ENCODE data around the gene GNG12. TPM values are rescaled to one million over a fixed set of nuclear protein-coding genes. Genes with fewer than 3 reads are reported as not detected.

Gene GNG12
- total and polyA plus RNA-seq, 9 of the 15 experiments (the other 6 are each of a cell fraction or from before 2014, with no cell fraction given) = 2.6 to 6.0 (median 4.1) TPM

DNA sequence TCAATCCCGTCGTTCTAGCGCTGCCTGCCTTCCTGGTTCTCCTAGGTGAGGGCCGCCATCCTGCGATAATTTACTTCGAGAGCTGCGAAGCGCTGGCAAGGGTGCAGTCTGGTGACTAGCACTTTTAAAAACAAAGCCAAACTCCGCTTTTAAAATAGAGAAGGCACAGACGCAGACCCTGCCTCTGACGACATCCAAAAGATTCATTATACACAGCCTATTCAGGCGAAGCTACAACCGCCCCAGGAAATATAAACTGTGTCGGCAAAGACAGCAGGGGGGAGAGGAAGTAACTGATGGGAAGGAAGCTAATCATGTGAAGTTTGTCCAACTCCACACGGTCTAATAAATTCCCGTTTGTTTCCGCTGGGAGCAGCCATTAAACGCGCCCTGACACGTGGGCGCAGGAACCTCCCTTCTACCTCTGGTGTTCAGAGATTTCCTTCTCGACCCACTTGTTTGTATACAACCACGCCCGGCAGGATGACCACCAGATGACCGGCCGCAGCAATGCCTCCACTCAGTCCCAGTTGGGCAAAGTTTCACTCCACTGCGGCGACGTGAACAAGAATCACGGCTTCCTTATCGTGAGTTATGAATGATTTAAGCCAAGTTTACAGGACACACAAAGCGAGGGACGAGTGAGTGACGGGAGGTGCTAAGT is 1.3 kb downstream of the GNG12 start (continued):
- no peak for TF ChIP-seq ZKSCAN8 (CRISPR knock-in tag; IDR thresholded peaks at IDR 0.05)
- no peak for TF ChIP-seq RBM22 (IDR thresholded peaks at IDR 0.05; ENCODE audit: low read depth, low read length, poor library complexity, severe bottlenecking)
- no peak for TF ChIP-seq SAP30 (IDR thresholded peaks at IDR 0.05; ENCODE audit: borderline replicate concordance, insufficient read depth, low read depth, low read length, poor library complexity, severe bottlenecking)
- no peak for TF ChIP-seq TFAM (CRISPR knock-in tag; conservative IDR thresholded peaks at IDR 0.05)
- TF ChIP-seq, protein P1, sequence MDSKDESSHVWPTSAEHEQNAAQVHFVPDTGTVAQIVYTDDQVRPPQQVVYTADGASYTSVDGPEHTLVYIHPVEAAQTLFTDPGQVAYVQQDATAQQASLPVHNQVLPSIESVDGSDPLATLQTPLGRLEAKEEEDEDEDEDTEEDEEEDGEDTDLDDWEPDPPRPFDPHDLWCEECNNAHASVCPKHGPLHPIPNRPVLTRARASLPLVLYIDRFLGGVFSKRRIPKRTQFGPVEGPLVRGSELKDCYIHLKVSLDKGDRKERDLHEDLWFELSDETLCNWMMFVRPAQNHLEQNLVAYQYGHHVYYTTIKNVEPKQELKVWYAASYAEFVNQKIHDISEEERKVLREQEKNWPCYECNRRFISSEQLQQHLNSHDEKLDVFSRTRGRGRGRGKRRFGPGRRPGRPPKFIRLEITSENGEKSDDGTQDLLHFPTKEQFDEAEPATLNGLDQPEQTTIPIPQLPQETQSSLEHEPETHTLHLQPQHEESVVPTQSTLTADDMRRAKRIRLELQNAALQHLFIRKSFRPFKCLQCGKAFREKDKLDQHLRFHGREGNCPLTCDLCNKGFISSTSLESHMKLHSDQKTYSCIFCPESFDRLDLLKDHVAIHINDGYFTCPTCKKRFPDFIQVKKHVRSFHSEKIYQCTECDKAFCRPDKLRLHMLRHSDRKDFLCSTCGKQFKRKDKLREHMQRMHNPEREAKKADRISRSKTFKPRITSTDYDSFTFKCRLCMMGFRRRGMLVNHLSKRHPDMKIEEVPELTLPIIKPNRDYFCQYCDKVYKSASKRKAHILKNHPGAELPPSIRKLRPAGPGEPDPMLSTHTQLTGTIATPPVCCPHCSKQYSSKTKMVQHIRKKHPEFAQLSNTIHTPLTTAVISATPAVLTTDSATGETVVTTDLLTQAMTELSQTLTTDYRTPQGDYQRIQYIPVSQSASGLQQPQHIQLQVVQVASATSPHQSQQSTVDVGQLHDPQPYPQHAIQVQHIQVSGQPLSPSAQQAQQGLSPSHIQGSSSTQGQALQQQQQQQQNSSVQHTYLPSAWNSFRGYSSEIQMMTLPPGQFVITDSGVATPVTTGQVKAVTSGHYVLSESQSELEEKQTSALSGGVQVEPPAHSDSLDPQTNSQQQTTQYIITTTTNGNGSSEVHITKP (IDR thresholded peaks at IDR 0.05; ENCODE audit: partially characterized antibody) = no peak
- no peak for TF ChIP-seq HSF4 (CRISPR knock-in tag; IDR thresholded peaks at IDR 0.05; ENCODE audit: borderline replicate concordance)
- peak; percentile 17; the same call in 1 of the 2 replicates for TF ChIP-seq CXXC5 (CRISPR knock-in tag; IDR thresholded peaks at IDR 0.05)
- peak; percentile 49; the same call in 1 of the 2 replicates for TF ChIP-seq SPI1 (IDR thresholded peaks at IDR 0.05; ENCODE audit: borderline replicate concordance, low read depth, low read length)
- TF ChIP-seq ZFX (CRISPR knock-in tag; IDR thresholded peaks at IDR 0.05) = peak; percentile 40; the same call in 1 of the 2 replicates
- no peak for TF ChIP-seq NCOA1 (IDR thresholded peaks at IDR 0.05; ENCODE audit: low read depth)
- TF ChIP-seq ZC3H4 (CRISPR knock-in tag; IDR thresholded peaks at IDR 0.05; ENCODE audit: borderline replicate concordance) = no peak
- TF ChIP-seq CCAR2 (IDR thresholded peaks at IDR 0.05; ENCODE audit: low read depth, low read length) = no peak
- 0 out of 2 replicates have a peak, but pooled peaks have one; percentile 32 for TF ChIP-seq ETV5 (CRISPR knock-in tag; IDR thresholded peaks at IDR 0.05; ENCODE audit: low read depth)
- no peak for TF ChIP-seq CBX2 (IDR thresholded peaks at IDR 0.05; ENCODE audit: insufficient read depth, low read length, poor library complexity, severe bottlenecking)
- TF ChIP-seq NCOA6 (IDR thresholded peaks at IDR 0.05) = no peak
- TF ChIP-seq, protein P2, sequence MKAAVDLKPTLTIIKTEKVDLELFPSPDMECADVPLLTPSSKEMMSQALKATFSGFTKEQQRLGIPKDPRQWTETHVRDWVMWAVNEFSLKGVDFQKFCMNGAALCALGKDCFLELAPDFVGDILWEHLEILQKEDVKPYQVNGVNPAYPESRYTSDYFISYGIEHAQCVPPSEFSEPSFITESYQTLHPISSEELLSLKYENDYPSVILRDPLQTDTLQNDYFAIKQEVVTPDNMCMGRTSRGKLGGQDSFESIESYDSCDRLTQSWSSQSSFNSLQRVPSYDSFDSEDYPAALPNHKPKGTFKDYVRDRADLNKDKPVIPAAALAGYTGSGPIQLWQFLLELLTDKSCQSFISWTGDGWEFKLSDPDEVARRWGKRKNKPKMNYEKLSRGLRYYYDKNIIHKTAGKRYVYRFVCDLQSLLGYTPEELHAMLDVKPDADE (conservative IDR thresholded peaks at IDR 0.05; ENCODE audit: control insufficient read depth, low read depth, low read length) = no peak
- TF ChIP-seq MAZ (CRISPR knock-in tag; conservative IDR thresholded peaks at IDR 0.05 in 1 of 2, IDR thresholded peaks at IDR 0.05 in 1 of 2) = peak in 1 of 2 experiments; percentile 13; a peak in 1 of 4 replicates
- TF ChIP-seq, protein P3, sequence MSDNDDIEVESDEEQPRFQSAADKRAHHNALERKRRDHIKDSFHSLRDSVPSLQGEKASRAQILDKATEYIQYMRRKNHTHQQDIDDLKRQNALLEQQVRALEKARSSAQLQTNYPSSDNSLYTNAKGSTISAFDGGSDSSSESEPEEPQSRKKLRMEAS (CRISPR knock-in tag; IDR thresholded peaks at IDR 0.05) = peak; percentile 74

All from K562 (cell line).